Activated T-cell treated with anti-CD3 and anti-CD28 coated beads for 1 hour (primary cell): Measurements from ENCODE around the gene CR1.
"Not testable (repeated sequence)": the region's sequence is repeated elsewhere in the genome, so short reads cannot be mapped to it uniquely, and the experiment has no call there.

Source experiments
- DNase-seq: peaks from one replicate; pipeline ENCODE4 v3.0.0-alpha.2; 2020; ENCODE audit warnings: low read depth

The CR1 gene

DNA sequence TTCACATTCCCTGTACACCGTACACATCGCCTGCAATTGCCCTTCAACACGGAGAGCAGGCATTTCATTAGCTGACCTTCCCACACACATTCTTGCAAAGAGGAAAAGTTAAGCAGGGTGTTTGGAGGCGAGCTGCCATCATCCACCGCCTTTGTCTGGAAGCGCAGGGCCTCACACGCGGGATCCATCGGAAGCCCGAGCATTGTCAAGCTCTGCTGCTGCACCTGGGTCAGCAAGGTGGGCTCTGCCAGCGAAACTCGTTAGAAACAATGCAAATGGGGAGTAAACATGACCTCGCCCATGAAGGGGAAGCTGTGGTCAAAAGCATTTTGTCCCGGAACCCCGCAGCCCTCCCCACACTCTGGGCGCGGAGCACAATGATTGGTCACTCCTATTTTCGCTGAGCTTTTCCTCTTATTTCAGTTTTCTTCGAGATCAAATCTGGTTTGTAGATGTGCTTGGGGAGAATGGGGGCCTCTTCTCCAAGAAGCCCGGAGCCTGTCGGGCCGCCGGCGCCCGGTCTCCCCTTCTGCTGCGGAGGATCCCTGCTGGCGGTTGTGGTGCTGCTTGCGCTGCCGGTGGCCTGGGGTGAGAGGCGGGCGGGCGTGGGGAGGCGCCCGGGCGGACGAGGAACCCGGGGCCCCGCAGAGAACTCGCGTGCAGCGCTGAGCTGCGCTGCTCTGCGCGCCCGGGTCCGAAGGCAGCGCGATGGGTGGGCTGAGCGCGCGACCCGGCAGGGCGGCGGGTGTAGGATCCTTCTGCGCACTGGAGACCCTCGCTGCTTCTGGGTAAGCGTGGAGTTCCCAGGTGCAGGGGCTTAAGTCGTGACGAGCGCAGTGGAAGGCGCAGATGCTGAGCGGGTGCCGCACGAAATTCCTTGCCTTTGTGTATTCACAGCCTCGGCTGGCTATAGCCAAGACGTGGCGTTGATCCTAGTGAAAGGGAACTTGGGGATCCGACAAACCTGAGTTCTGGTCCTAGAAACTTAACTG is at the start of gene CR1:
Gene CR1, plus strand, starts transcription at position 357 of the 992 bp plus-strand sequence. Its CDS starts 111 bp downstream, at position 468.
- DNase-seq, result peak; percentile 18

DNA sequence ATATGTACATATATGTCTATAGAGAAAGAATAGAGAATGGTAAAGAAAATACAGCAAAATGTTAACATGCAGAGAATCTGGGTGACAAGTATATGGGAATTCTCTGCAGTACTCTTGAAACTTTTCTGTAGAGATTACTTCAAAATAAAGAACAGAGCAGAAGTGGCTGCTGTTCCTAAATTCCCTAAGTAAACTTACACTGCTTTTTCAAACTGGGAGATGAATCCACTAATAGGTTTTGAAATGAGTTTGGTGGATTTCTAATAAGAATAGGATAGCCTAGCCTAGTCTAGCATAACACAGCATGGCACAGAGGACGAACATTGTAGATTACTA is 42.3 kb upstream of the CR1 start:
- no peak for DNase-seq

DNA sequence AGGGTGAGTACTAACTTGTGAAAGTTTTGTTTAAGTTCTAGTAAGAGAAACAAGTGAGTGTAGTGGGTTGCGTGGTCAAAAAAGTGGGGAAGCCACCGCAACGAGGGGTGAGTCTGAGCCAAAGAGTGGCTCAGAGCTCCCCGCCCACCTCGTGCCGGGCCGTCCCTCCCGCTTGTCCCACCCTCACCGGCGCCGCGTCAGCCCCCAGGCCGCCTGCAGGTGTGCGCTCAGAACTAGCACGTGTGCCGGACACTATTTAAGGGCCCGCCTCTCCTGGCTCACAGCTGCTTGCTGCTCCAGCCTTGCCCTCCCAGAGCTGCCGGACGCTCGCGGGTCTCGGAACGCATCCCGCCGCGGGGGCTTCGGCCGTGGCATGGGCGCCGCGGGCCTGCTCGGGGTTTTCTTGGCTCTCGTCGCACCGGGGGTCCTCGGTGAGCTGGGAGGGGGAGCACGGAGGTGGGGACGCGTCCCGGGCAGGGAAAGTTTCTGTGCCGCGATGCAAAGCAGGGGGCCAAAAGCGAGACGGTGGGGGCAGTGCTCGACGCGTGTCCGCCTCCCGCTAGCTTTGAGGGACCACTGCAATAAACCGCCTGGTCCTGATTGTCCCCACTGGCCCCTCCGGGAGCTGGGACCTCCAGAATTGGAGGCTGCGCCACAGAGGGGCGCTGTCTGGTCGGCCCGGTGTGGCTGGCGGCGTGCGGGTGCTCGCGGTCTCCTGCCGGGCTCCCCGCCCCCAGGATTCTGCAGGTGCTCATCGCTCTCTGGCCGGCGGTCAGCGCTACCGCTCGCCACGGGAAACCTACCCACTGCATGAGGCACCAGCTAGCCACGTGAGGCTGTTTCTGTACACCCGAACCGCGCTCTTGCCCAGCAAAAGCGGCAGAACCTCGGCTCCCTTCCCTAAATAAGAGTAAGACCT is 41.7 kb upstream of the CR1 start, which contains the start of gene CR2:
Gene CR2, plus strand, starts transcription at position 283 of the 919 bp plus-strand sequence. Its CDS starts 91 bp downstream, at position 374.
- DNase-seq, result peak; percentile 9

DNA sequence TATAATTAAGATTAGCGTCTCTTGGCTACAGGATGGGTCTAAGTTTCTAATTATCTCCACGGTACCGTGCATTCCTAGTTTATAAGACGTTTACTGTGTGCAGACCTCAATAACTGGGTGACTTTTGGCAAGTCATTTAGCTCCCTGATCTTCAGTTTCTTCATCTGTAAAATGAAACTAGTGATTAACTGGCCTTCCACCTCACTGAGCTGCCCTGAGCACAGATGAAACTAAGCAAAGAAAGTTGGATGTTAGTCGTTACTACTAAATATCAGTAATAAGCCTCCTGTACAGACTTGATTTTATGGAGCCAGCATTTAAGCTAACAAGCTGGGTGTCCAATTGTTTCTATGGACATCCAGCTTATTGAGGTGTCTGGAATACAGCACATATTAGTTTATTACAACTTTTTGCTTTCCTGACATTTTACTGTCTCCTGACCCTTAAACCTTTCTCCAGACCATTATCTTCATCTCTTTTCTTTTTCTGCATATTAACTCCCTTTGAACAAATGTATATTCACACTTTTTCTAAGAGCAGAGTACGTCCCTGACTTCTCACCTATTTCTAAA is 40.7 kb upstream of the CR1 start:
- no peak for DNase-seq

DNA sequence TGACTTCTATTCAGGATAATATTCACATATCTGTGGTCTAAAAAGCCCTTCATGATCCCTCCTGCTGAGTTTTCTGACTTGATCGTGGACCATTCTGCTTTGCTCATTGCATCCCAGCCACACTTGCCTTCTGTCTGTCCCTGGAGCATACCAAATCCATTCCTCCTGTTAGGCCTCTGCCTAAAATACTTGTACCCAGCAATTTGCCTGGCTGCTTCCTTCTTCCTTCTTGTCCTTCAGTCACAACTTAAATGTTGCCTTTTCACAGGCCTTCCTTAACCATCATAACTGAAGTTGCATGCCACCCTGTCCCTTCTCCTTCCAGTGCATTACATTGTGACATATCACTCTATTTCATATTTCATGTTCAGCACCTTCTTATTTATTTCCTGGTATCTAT is 37.5 kb upstream of the CR1 start:
- DNase-seq, result no peak

DNA sequence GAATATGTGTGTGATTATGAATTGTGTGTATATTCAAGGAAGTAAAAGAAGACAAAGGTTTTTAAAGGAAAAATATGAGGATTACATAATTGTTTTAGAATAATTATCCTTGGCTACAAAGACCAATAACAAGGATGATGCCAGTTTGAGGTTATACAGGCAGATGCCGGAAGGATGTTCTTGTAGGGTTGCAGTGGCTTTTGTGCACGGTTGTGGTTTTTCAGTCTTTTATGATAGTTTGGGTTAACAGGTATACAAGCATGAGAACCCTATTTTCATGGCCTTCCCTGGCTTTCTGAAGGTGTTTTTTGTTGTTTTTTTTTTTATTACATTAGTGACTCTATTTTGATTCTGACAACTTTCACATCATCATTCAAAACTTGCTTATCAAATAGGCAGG is 36.9 kb upstream of the CR1 start:
- no peak for DNase-seq

DNA sequence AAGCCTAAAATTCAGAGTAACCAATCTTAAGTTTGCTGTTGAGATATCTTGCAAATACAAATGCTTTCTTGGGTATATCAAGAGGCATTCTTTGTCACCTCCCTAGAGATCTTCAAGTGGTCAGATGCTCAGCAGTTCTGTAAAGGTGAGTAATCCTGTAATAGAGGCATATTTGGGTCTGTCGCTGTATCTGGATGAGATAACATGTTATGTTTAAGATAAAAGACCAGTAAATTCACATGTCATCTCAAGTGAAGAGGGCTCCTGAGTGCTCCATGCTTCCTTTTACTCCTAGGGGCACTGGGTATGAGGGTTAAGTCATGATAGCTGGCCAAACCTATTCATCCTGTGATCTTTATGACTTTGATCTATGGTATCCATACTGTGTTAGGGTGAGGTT is 34.3 kb upstream of the CR1 start:
- DNase-seq, result no peak

DNA sequence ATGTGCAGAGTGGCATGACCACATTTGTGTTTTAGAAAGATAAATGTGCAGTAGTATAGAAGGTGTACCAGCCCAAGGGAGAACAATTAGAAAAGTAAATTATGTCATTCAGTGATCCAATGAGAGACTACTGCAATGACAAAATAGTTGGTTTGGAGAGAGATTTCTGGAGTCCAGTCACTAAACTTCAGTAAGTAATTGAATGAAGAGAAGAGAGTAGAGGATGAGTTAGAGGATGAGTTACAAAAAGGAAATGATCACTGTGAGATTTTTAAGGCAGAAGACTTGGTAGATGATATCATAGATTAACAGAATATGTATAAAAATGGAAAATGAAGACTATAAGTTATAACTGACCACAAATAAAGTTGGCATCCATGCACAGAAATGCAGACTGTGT is 33.4 kb upstream of the CR1 start:
- no peak for DNase-seq

DNA sequence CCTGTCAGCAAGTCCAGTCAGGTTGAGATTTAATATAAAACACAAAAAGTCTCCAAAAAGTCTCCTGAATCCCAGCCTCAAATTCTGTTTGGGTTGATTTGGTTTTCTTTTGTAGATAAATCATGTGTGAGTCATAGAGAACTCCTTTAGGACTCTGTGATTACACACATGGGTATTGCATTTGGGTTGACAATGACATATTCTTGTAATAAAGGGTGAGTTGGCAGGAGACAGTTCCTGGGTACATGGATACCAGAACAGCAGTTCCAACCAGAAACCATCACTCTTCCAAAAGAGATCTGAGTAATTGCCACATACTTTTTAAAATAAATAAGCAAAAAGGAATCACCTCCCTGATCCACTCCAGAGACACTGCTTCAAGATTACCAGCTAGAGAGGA is 32.9 kb upstream of the CR1 start:
- DNase-seq, result no peak

DNA sequence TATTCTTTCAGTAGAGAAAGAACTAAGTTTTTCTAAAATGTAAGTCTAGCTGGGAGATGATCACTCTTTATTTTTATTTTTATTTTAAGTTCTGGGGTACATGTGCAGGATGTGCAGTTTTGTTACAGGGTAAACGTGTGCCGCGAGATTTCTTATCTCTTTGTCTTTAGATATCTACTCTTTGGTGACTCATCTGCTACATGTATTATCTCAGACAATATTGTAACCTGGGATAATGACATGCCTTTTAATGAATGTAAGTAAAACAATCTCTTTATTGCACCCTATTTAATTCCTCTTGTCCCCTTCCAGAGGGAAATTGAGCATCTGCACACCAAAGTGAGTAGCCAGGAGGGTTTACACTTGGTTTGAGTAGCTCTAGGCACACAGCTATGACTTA is 32.4 kb upstream of the CR1 start:
- no peak for DNase-seq

DNA sequence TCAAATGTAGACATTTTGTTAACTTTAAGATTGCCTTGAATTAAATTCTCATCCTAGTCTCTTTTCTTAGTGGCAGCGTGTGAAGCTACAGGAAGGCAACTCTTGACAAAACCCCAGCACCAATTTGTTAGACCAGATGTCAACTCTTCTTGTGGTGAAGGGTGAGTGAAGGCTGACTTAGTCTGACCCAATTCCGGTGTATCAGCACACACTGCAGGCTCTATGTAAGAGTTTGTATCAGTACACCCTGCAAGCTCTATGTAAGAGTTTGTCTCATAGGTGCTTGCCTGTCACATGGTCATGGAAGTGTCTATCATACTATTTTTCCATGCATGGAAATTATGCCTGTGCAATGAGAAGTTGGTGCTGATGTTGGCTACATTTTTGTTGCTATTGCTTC is 25.0 kb upstream of the CR1 start:
- no peak for DNase-seq

DNA sequence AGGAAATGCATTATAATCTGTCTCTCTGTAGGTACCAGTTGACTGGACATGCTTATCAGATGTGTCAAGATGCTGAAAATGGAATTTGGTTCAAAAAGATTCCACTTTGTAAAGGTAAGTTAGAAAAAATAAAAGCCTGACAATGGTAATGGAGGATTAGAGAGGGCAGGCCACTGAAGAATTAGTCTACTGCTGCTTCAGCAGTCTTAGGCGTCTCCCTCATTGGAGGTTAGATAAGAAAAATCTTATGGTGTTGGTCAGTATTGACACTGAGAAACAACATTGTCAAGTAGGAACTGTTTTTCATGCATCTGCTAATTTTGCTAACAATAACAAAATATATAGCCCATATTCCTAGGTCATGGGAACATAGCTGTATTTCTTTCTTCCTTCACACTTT is 21.7 kb upstream of the CR1 start:
- no peak for DNase-seq

DNA sequence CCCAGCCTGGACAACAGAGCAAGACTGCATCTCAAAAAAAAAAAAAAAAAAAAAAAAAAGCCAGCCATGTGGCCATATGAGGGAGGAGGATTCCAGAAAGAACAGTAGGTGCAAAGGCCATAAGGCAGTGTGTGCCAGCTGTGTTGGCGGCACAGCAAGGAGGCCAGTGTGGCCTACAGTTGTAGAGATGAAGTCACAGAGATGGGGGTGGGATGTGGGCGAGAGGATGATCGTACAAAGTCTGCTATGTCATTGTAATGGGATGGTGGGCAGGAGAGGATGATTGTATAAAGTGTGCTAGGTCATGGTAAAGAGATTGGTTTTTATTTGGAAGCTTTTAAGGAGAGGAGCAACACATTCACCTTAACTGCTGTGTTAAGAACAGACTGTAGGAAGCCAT is 9.8 kb upstream of the CR1 start:
- no peak for DNase-seq

DNA sequence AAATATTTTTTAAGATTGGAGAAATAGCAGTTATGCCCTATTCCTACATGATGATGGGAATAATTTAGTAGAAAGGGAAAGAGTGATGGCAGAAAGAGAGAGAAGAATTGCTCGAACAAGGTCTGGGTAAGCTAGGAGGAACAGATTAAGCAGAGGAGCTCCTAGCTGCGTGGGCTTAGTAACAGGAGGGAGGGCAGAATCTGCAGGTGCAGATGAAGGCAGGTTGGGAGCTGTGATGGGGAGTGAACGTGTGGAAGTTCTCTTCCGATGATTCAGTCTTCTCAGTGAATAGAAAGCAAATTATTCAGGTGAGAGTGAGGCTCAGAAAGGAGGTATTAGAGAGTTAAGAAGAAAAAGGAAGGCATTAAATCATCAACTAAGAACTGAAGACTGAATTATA is 8.3 kb upstream of the CR1 start:
- no peak for DNase-seq

DNA sequence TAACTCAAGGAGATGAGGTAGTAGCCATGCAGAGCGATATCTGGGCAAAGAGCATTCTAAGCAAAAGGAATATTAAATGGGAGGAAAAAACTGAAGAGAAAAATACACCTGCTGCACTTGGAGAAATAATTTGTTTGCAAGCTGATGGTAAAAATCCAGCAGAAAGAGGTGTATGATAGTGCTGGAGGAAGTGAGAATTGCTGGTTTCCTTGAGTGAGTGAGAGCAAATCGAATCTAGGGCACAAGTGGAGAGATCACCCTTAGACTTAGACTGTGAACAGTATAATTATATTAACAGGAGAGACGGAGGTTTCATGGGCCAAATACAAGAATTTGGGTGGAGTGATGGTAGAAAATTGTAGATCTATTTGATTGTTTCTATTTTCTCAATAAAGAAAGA is 2.7 kb upstream of the CR1 start:
- DNase-seq, result no peak

DNA sequence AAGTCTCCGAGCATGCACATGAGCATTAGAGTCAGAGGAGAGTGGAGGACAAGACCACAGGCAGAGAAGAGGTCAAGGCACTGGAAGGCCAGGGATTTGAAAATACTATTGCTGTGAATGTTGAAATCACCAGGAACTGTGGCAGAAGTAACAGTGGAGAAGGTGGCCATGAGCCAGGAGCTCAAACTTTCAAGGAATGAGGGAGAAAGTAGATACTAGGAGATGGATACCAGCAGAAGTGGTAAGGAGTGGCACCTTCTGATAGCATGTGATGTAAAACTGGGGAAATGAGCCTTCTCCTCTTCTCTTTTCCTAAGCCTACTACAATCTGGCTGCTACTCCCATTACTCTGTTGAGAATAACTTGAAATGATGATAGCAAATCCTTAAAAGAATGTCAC is 1.8 kb upstream of the CR1 start:
- no peak for DNase-seq

DNA sequence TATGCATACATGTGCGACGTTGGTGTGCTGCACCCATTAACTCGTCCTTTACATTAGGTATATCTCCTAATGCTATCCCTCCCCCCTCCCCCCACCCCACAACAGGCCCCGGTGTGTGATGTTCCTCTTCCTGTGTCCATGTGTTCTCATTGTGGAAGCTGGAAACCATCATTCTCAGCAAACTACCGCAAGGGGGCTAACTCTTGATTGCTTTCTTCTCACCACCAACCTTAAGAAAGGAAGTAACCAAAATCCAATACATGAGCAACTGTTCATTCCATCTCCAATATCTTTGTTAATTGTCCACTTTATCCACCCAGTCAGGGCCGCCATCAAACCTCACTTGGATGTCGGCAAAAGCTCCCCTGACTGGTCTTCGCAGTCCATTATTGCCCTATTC is 676 bp upstream of the CR1 start:
- not testable (repeated sequence) for DNase-seq

DNA sequence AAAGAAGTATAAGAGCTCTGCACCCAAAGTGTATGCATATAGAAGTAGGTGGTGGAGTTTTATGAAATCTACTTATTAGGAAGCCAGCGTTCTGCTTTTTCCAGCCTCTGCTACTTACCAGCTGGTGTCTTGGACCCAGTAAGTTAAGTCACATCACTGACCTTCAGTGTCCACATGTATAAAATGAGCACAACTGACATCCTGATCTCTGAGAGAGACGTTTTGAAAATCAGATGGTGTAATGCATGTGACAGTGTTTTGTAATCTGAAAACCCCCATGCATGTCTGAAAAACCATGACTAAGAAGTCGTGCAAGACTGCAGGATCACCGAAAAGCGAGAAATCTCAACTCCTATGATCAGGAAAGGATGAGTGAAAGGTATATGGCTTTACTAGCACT is 2.0 kb downstream of the CR1 start:
- no peak for DNase-seq

DNA sequence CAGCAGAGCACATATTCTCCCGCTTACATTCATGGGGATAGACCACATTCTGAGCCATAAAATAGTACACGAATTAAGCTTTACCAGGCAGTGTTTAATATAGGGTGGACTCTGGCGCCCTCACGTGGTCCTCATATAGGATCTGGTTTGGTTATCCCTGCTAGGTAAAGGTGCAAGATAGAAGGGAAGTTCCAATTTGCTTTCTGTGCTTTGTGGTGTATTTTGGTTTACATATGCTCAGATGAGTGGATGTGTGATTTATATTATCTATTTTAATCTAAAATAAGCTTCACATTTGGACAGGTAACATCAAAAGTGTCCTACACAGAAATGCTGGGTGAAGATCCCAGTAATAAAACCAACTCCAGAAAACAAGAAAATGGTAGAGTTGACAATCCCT is 3.6 kb downstream of the CR1 start:
- peak; percentile 52 for DNase-seq

DNA sequence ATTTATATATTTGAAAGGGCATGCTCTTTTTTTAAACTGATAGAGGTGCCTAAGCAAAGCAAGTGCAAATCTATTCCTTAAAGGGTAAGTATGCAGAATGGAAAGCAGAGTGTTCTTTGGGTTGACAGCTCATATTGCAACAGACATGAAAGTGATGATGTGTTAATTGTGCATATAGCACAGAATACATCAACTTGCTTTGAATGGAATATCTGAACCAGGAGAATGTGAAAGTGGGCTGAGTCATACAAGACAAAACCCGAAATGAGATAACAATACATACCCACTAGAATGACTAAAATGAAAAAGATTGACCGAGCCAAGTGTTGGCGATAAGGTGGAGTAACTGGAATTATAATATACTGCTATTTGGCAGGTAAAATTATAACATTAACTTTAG is 4.3 kb downstream of the CR1 start:
- DNase-seq, result no peak

DNA sequence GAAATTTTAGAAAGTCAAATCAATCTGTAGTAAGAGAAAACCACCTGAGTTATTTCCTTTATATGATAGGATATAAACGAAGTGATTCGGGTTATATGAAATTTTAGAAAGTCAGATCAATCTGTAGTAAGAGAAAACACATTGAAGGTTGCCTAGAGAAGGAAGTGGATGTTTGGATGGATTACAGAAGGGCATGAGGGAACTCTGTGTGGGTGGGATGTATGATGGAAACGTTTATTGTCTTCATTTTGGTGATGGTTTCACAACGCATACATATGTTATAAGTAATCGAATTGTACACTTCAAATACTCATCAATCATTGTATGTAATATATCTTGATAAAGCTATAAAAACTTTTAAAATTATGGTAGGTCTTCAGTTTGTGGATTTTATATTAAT is 5.1 kb downstream of the CR1 start:
- no peak for DNase-seq

DNA sequence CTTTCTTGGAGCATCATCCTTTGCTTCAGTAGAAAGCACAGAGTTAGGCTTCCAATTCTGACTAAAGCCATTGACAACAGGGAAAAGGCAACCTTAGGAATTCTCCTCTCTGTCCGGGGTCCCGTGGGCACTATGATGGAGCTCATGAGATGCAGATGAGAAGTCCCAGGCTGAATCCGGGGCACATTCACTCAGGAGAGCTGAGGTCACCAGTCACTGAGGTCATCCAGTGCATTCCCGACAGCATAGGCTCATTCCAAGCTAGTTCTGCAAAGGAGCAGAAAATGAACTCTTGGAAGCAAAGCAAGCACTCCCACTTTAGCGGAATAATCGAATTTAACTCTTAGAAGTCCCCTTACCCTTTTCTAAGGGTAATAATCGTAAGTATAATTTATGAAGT is 6.8 kb downstream of the CR1 start:
- DNase-seq, result no peak

DNA sequence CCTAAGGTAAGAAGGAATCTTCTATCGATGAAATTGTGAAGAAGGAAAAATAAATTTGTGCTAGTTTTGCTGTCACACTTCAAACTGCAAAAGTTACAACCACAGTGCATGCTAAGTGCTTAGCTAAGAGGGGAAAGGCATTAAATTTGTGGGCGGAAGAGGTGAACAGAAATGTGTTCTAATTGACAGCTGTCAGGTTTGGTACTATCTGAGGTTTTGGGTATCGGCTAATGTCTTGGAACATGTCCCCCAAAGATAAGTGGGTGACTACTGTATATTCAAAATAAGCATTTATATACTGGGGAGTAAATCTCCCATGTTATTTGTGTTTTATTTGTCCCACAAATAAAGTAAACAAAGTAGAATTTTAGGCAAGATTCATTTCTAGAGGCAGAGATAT is 8.0 kb downstream of the CR1 start:
- DNase-seq, result no peak
